ENCODE data around the gene SLC22A7. TPM values are rescaled to one million over a fixed set of nuclear protein-coding genes. Genes with fewer than 3 reads are reported as not detected.
"Not testable (repeated sequence)": the region's sequence is repeated elsewhere in the genome, so short reads cannot be mapped to it uniquely, and the experiment has no call there.

SLC22A7 gene
- total RNA-seq, 2 donors from 2014 or later = not detected

DNA sequence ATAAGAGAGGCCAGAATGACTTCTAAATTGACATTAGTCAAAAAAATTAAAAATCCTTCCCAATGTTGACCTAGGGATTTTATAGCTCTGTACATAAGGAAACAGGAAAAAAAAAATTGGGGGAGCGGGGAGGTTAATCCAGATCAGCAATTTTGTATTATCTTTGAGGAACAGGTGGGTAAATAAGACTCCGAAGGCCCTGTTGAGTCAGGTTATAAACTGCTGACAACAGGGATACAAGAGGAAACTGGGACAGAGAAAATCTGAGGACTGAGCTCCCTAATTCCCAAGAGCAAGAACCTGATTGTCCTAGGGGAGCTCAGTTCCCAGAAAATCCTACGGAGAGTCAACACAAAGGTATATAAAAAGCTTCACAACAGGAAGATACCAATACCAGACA is 37.4 kb downstream of the SLC22A7 start:
- peaks cover 0 to 12% of the 10 kb centered on the region in 2 donors for H3K36me3 ChIP-seq (replicated peaks in 1 of 2; ENCODE audit: insufficient read depth in 1 of 2, low read depth in 2 of 2)
- peak overlapping the region in 3 of 4 donors; percentile 6 to 54 (median 38) for H3K27ac ChIP-seq
- H3K4me3 ChIP-seq = no peak overlapping the region
- ATAC-seq (peak; percentile 82), DNase-seq (peak in 2 of 4 donors; percentile 23 to 53)
- 44 to 57% methylated on average over 3 of the region's 3 CpGs for WGBS, 2 donors
- intact Hi-C loops (cut with DNase I) = loop anchor here (10.0 kb wide), 1 partner anchor 81 kb away; no protein-coding TSS in a partner anchor
- no peaks in the 10 kb centered on the region for H3K27me3 ChIP-seq
- peaks cover 18% of the 10 kb centered on the region for H3K4me1 ChIP-seq
- no peak for TF ChIP-seq POLR2A (IDR thresholded peaks at IDR 0.05)
- TF ChIP-seq CTCF (IDR thresholded peaks at IDR 0.05) = no peak
- no peaks in the 10 kb centered on the region for H3K9me3 ChIP-seq

- no peak for DNase-seq
- Histone ChIP-seq H3K36me3 (replicated peaks in 1 of 2; ENCODE audit: insufficient read depth in 1 of 2, low read depth in 2 of 2) (peaks cover 0 to 14% of the 10 kb centered on the region in 2 donors), H3K4me1 (peaks cover 18% of the 10 kb centered on the region), H3K27me3 (no peaks in the 10 kb centered on the region), H3K4me3 (no peak overlapping the region), H3K27ac (no peak overlapping the region), H3K9me3 (no peaks in the 10 kb centered on the region)
- WGBS, 2 donors = 82% methylated on average over 3 of the region's 3 CpGs
- intact Hi-C loops (cut with DNase I) = loop anchor here (10.0 kb wide), 1 partner anchor 82 kb away; no protein-coding TSS in a partner anchor
- TF ChIP-seq CTCF (IDR thresholded peaks at IDR 0.05) (no peak), POLR2A (IDR thresholded peaks at IDR 0.05) (no peak)
- no peak for ATAC-seq
Observed at GRCh38 chr6:43336382-43336781, 38.3 kb downstream of the SLC22A7 start.

DNA sequence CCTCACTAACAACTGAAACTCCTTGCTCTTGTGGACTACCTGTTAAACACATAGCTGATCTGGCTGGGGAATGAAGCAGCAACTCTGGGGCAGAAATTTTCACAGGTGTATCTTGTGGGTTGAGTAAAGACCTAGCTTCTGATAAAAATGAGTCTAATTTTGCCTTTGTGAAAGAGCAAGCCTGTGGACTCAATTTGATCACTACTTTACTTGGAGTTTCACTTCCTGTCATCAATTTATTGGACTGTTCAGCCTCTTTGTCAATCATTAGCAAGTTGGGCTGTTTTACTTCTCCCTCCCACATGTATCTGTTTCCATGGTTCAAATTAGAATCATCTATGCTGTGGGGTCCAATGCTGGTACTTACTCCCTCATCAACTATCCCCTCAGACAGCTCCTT is 40.2 kb downstream of the SLC22A7 start:
- DNase-seq = no peak
- H3K27ac ChIP-seq = no peak overlapping the region
- no peak overlapping the region for H3K4me3 ChIP-seq
- H3K36me3 ChIP-seq (replicated peaks in 1 of 2; ENCODE audit: insufficient read depth in 1 of 2, low read depth in 2 of 2) = peaks cover 0 to 21% of the 10 kb centered on the region in 2 donors
- H3K27me3 ChIP-seq = no peaks in the 10 kb centered on the region
- intact Hi-C loops (cut with DNase I) = loop anchor here (10.0 kb wide), 1 partner anchor 83 kb away; no protein-coding TSS in a partner anchor
- H3K9me3 ChIP-seq = no peaks in the 10 kb centered on the region
- H3K4me1 ChIP-seq = peaks cover 18% of the 10 kb centered on the region
- ATAC-seq = no peak
- TF ChIP-seq POLR2A (IDR thresholded peaks at IDR 0.05) = no peak

- TF ChIP-seq POLR2A (IDR thresholded peaks at IDR 0.05) (no peak), CTCF (IDR thresholded peaks at IDR 0.05) (no peak)
- intact Hi-C loops (cut with DNase I) = loop anchor here (10.0 kb wide), 1 partner anchor 84 kb away; no protein-coding TSS in a partner anchor
- Histone ChIP-seq H3K4me3 (no peak overlapping the region), H3K27me3 (no peaks in the 10 kb centered on the region), H3K9me3 (no peaks in the 10 kb centered on the region), H3K36me3 (replicated peaks in 1 of 2; ENCODE audit: insufficient read depth in 1 of 2, low read depth in 2 of 2) (peaks cover 0 to 24% of the 10 kb centered on the region in 2 donors), H3K27ac (no peak overlapping the region), H3K4me1 (peaks cover 18% of the 10 kb centered on the region)
- 91 to 98% methylated on average over 4 of the region's 4 CpGs for WGBS, 2 donors
- no peak for DNase-seq
- ATAC-seq = no peak
Observed at GRCh38 chr6:43339168-43339567, 41.1 kb downstream of the SLC22A7 start.

DNA sequence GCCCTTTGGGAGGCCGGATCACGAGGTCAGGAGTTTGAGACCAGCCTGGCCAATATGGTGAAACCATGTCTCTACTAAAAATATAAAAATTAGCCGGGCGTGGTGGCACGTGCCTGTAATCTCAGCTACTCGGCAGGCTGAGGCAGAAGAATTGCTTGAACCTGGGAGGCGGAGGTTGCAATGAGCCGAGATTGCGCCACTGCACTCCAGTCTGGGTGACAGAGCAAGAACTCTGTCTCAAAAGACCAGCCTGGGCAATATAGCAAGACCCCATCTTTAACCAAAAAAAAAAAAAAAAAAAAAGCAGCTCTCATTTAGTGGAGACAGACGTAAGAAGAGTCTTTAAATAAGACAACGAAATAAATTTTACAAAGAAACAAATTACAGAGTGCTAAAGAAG is 48.2 kb downstream of the SLC22A7 start:
- H3K27ac ChIP-seq; DNase-seq; H3K9me3 ChIP-seq; H3K4me3 ChIP-seq; intact Hi-C loops (cut with DNase I); H3K27me3 ChIP-seq; H3K4me1 ChIP-seq; ATAC-seq: not testable (repeated sequence)
- H3K36me3 ChIP-seq (replicated peaks in 1 of 2; ENCODE audit: insufficient read depth in 1 of 2, low read depth in 2 of 2) = peaks cover 0 to 16% of the 10 kb centered on the region in 2 donors
- 91 to 96% methylated on average over 11 of the region's 11 CpGs for WGBS, 2 donors

GRCh38 chr6:43347021-43347420 is 49.0 kb downstream of the SLC22A7 start:
- TF ChIP-seq CTCF (IDR thresholded peaks at IDR 0.05) (no peak), POLR2A (IDR thresholded peaks at IDR 0.05) (no peak)
- H3K9me3 ChIP-seq = no peaks in the 10 kb centered on the region
- no peaks in the 10 kb centered on the region for H3K4me1 ChIP-seq
- DNase-seq (no peak), ATAC-seq (no peak)
- intact Hi-C loops (cut with DNase I) = no loop called here
- H3K27ac ChIP-seq = no peak overlapping the region
- H3K36me3 ChIP-seq (replicated peaks in 1 of 2; ENCODE audit: insufficient read depth in 1 of 2, low read depth in 2 of 2) = peaks cover 0 to 12% of the 10 kb centered on the region in 2 donors
- WGBS, 2 donors = 55 to 59% methylated on average over 3 of the region's 3 CpGs
- no peak overlapping the region for H3K4me3 ChIP-seq
- H3K27me3 ChIP-seq = no peaks in the 10 kb centered on the region
